Right lobe of liver (tissue), 4 donors: ENCODE measurements around the gene ADAM11.

Source experiments
- CTCF ChIP-seq, 4 donors: fragments of 200-600 bp in 3 of 4; fragments of 450-650 bp in 1 of 4; IDR thresholded peaks; one replicate each; pipeline versions ENCODE4 v1.5.1 to v1.8.0; 2016 to 2022; ENCODE audit warnings: antibody characterized with exemption in 4 of 4, mild to moderate bottlenecking in 2 of 4
- POLR2A ChIP-seq: fragments of 450-650 bp; IDR thresholded peaks from one replicate; pipeline ENCODE4 v1.6.1; 2017; ENCODE audit warnings: antibody characterized with exemption, mild to moderate bottlenecking
- donor health status: DM: no; HTN: no; CAD: no.
- donor health status: DM: no; HTN: no; CAD: no.
- donor health status: DM: no; HTN: yes; CAD: no.

- no peak for TF ChIP-seq CTCF (IDR thresholded peaks at IDR 0.05)
- no peak for TF ChIP-seq POLR2A
Measured at GRCh38 chr17:44741316-44741715, 17.5 kb upstream of the ADAM11 start.
